ENCODE results near the gene FN3KRP.

The FN3KRP gene

GRCh38 chr17:82687375-82687861 is 29.1 kb upstream of the FN3KRP start:
- DNase-seq (ENCODE audit: low spot score) (peak; percentile 42), ATAC-seq (ENCODE audit: low read depth) (peak; percentile 31; the same call in 1 of the 3 replicates)
- no peak overlapping the region for H3K27ac ChIP-seq (ENCODE audit: poor library complexity, severe bottlenecking)
- H3K4me1 ChIP-seq (ENCODE audit: insufficient read depth, poor library complexity, severe bottlenecking) = no peaks in the 10 kb centered on the region
- H3K9me3 ChIP-seq (ENCODE audit: severe bottlenecking) = no peaks in the 10 kb centered on the region
- H3K4me3 ChIP-seq (ENCODE audit: severe bottlenecking) = no peak overlapping the region
- no peaks in the 10 kb centered on the region for H3K36me3 ChIP-seq (ENCODE audit: low read depth)
- H3K27me3 ChIP-seq (ENCODE audit: insufficient read depth, poor library complexity, severe bottlenecking) = no peaks in the 10 kb centered on the region
- no peak for TF ChIP-seq CTCF (IDR thresholded peaks at IDR 0.05; ENCODE audit: poor library complexity, severe bottlenecking)

DNA sequence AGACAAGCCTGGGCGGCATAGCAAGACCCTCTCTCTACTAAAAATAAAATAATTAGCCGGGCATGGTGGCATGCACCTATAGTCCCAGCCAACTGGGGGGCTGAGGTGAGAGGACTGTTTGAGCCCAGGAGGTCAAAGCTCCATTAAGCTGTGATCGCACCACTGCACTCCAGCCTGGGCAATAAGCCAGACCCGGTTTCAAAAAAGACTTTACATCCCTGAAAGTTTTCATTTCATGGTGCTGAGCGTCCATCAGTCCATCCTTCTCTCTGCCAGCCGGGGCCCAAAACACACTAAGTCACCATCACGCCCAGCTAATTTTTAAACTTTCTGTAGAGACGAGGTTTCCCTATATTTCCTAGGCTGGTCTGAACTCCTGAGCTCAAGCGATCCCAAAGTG is 28.6 kb upstream of the FN3KRP start:
- Histone ChIP-seq H3K4me1 (ENCODE audit: insufficient read depth, poor library complexity, severe bottlenecking) (no peaks in the 10 kb centered on the region), H3K4me3 (ENCODE audit: severe bottlenecking) (no peak overlapping the region), H3K27ac (ENCODE audit: poor library complexity, severe bottlenecking) (no peak overlapping the region), H3K27me3 (ENCODE audit: insufficient read depth, poor library complexity, severe bottlenecking) (no peaks in the 10 kb centered on the region), H3K36me3 (ENCODE audit: low read depth) (no peaks in the 10 kb centered on the region), H3K9me3 (ENCODE audit: severe bottlenecking) (no peaks in the 10 kb centered on the region)
- DNase-seq (ENCODE audit: low spot score) (no peak), ATAC-seq (ENCODE audit: low read depth) (no peak)
- TF ChIP-seq CTCF (IDR thresholded peaks at IDR 0.05; ENCODE audit: poor library complexity, severe bottlenecking) = no peak

GRCh38 chr17:82689077-82689476 is 27.4 kb upstream of the FN3KRP start:
- DNase-seq (ENCODE audit: low spot score) (peak; percentile 50), ATAC-seq (ENCODE audit: low read depth) (0 out of 3 replicates have a peak, but pooled peaks have one; percentile 10)
- no peaks in the 10 kb centered on the region for H3K36me3 ChIP-seq (ENCODE audit: low read depth)
- H3K4me3 ChIP-seq (ENCODE audit: severe bottlenecking) = no peak overlapping the region
- H3K27ac ChIP-seq (ENCODE audit: poor library complexity, severe bottlenecking) = no peak overlapping the region
- no peaks in the 10 kb centered on the region for H3K9me3 ChIP-seq (ENCODE audit: severe bottlenecking)
- no peaks in the 10 kb centered on the region for H3K4me1 ChIP-seq (ENCODE audit: insufficient read depth, poor library complexity, severe bottlenecking)
- no peak for TF ChIP-seq CTCF (IDR thresholded peaks at IDR 0.05; ENCODE audit: poor library complexity, severe bottlenecking)
- no peaks in the 10 kb centered on the region for H3K27me3 ChIP-seq (ENCODE audit: insufficient read depth, poor library complexity, severe bottlenecking)

DNA sequence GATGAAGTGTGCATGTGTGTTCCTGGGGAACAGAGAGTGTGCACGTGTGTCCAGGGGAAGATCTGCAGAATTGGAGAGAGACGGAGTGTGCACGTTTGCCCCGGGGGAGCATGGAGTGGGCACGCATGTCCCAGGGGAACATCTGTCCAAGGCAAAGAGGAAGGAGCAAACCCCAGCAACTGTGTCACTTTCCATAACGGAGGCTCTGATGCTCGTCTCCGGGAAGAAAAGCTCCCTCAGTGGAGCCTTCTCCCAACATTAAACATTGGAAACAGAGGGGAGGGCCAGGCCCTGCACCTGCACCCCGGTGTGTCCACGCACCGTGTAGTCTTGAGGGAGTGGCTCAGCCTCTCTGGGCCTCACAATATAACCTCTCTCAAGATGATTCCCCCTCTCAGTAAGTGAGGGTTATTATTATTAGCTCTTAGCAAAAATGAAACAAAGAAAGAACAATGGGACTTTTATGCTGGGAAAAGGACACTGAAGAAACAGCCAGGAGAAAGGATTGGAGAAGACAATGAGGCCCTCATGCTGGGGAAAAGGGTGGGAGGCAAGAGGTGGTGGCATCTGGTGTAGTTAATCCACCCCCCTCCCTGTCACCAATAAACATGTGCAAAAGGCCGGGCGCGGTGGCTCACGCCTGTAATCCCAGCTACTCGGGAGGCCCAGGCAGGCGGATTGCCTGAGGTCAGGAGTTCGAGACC is 25.6 kb upstream of the FN3KRP start:
- no peaks in the 10 kb centered on the region for H3K36me3 ChIP-seq (ENCODE audit: low read depth)
- no peak overlapping the region for H3K27ac ChIP-seq (ENCODE audit: poor library complexity, severe bottlenecking)
- no peaks in the 10 kb centered on the region for H3K27me3 ChIP-seq (ENCODE audit: insufficient read depth, poor library complexity, severe bottlenecking)
- TF ChIP-seq CTCF (IDR thresholded peaks at IDR 0.05; ENCODE audit: poor library complexity, severe bottlenecking) = no peak
- ATAC-seq (ENCODE audit: low read depth) (no peak), DNase-seq (ENCODE audit: low spot score) (peak; percentile 35)
- H3K4me1 ChIP-seq (ENCODE audit: insufficient read depth, poor library complexity, severe bottlenecking) = no peaks in the 10 kb centered on the region
- H3K9me3 ChIP-seq (ENCODE audit: severe bottlenecking) = no peaks in the 10 kb centered on the region
- no peak overlapping the region for H3K4me3 ChIP-seq (ENCODE audit: severe bottlenecking)

- Histone ChIP-seq H3K4me3 (ENCODE audit: severe bottlenecking) (no peak overlapping the region), H3K27ac (ENCODE audit: poor library complexity, severe bottlenecking) (no peak overlapping the region), H3K9me3 (ENCODE audit: severe bottlenecking) (no peaks in the 10 kb centered on the region), H3K4me1 (ENCODE audit: insufficient read depth, poor library complexity, severe bottlenecking) (no peaks in the 10 kb centered on the region), H3K27me3 (ENCODE audit: insufficient read depth, poor library complexity, severe bottlenecking) (no peaks in the 10 kb centered on the region), H3K36me3 (ENCODE audit: low read depth) (no peaks in the 10 kb centered on the region)
- ATAC-seq (ENCODE audit: low read depth) (no peak), DNase-seq (ENCODE audit: low spot score) (no peak)
- TF ChIP-seq CTCF (IDR thresholded peaks at IDR 0.05; ENCODE audit: poor library complexity, severe bottlenecking) = no peak
Measured at GRCh38 chr17:82691714-82692113, 24.8 kb upstream of the FN3KRP start.

Data from RWPE2 (cell line).